ENCODE measurements around the gene GRID1. TPM values are rescaled to one million over a fixed set of nuclear protein-coding genes. Genes with fewer than 3 reads are reported as not detected.

The GRID1 gene
- total RNA-seq, 1 experiment from 2014 or later, result not detected

DNA sequence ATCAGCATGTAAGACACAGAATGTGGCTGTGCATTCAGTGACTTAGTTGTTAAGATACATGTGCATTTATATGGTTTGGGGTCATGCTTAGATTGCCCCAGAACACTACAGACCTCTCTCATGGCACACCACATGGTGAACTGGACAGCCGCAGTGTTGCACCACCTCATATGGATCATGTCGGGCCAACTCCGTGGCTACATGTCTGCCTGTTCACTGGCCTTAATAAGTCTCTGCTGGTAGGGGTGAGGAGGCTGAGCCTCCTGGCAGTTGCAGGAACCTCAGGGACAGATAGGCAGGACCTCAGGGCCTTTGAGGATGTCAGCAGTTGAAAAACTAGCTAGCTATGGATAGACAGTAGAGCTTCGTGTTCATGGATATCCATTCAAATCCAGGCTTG, 751.0 kb downstream of the GRID1 start:
- Histone ChIP-seq H4K20me1 (ENCODE audit: insufficient read depth) (no peaks in the 10 kb centered on the region), H2AFZ (no peak overlapping the region), H3K4me3 (no peak overlapping the region), H3K36me3 (ENCODE audit: low read depth) (no peaks in the 10 kb centered on the region), H3K27me3 (ENCODE audit: insufficient read depth, low read depth) (no peaks in the 10 kb centered on the region), H3K27ac (no peak overlapping the region), H3F3A (ENCODE audit: insufficient read depth, low read depth) (no peaks in the 10 kb centered on the region), H3K79me2 (ENCODE audit: low read depth) (no peaks in the 10 kb centered on the region), H3K9me3 (ENCODE audit: insufficient read depth, low read depth) (no peaks in the 10 kb centered on the region), H3K9me2 (ENCODE audit: insufficient read depth) (no peaks in the 10 kb centered on the region), H3K4me2 (no peak overlapping the region), H3K4me1 (replicated peaks; ENCODE audit: insufficient read depth) (no peaks in the 10 kb centered on the region)
- intact Hi-C loops (cut with micrococcal nuclease; ENCODE audit: unreplicated experiment), result no loop called here
- no peak for DNase-seq
- ChIA-PET CTCF (no interaction called here), POLR2A (ENCODE audit: unreplicated experiment) (no interaction called here)
- TF ChIP-seq, protein P1, sequence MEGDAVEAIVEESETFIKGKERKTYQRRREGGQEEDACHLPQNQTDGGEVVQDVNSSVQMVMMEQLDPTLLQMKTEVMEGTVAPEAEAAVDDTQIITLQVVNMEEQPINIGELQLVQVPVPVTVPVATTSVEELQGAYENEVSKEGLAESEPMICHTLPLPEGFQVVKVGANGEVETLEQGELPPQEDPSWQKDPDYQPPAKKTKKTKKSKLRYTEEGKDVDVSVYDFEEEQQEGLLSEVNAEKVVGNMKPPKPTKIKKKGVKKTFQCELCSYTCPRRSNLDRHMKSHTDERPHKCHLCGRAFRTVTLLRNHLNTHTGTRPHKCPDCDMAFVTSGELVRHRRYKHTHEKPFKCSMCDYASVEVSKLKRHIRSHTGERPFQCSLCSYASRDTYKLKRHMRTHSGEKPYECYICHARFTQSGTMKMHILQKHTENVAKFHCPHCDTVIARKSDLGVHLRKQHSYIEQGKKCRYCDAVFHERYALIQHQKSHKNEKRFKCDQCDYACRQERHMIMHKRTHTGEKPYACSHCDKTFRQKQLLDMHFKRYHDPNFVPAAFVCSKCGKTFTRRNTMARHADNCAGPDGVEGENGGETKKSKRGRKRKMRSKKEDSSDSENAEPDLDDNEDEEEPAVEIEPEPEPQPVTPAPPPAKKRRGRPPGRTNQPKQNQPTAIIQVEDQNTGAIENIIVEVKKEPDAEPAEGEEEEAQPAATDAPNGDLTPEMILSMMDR (conservative IDR thresholded peaks at IDR 0.05), result no peak
- no peak for TF ChIP-seq EZH2 (IDR thresholded peaks at IDR 0.05; ENCODE audit: low read depth)
- no TSS peak for BruUV-seq (replicated peaks)

DNA sequence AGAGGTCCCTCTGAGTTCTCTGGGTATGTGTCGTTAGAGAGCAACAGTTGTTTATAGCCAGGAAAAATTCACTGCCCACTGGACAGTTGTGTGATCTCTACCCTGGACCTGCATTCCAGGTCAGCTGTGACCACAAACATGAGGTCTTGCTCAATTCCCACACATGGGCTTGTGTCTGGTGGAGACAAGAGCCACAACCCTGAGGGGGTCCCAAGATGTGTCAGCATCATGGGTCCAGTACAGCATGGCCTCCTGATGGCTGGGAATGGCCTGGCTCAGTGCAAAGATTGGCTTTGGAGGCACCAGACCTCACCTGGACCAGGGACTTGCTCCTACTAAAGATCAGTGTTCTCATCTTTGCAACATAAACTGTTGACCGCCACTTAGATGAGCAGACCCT, 751.6 kb downstream of the GRID1 start:
- Histone ChIP-seq H3K27me3 (ENCODE audit: insufficient read depth, low read depth) (no peaks in the 10 kb centered on the region), H3K4me2 (no peak overlapping the region), H3K36me3 (ENCODE audit: low read depth) (no peaks in the 10 kb centered on the region), H4K20me1 (ENCODE audit: insufficient read depth) (no peaks in the 10 kb centered on the region), H3K79me2 (ENCODE audit: low read depth) (no peaks in the 10 kb centered on the region), H3F3A (ENCODE audit: insufficient read depth, low read depth) (no peaks in the 10 kb centered on the region), H3K4me3 (no peak overlapping the region), H2AFZ (no peak overlapping the region), H3K4me1 (replicated peaks; ENCODE audit: insufficient read depth) (no peaks in the 10 kb centered on the region), H3K27ac (no peak overlapping the region), H3K9me3 (ENCODE audit: insufficient read depth, low read depth) (no peaks in the 10 kb centered on the region), H3K9me2 (ENCODE audit: insufficient read depth) (no peaks in the 10 kb centered on the region)
- no TSS peak for BruUV-seq (replicated peaks)
- TF ChIP-seq, protein P1 (conservative IDR thresholded peaks at IDR 0.05), result no peak
- no peak for TF ChIP-seq EZH2 (IDR thresholded peaks at IDR 0.05; ENCODE audit: low read depth)
- ChIA-PET CTCF (no interaction called here), POLR2A (ENCODE audit: unreplicated experiment) (no interaction called here)
- no peak for DNase-seq
- intact Hi-C loops (cut with micrococcal nuclease; ENCODE audit: unreplicated experiment), result no loop called here

DNA sequence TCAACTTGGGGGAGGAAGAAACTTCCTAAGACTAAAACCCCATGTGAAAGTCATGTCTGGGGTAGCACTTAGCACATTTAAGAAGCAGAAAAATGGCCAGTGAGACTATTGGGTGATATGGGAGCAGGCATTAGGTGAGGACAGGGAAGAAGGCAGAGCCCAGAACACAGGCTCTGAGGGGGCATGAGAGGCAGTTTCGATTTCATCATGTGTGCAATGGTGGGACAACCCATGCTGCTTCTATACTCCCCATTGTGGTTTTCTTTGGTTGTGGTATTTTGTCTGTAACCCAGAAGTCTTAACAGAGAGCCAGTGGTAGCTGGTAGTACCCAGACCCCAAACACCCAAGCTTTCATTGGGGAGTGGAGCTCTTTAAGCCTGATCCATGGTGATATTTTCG, 752.0 kb downstream of the GRID1 start:
- H3K36me3 ChIP-seq (ENCODE audit: low read depth), result no peaks in the 10 kb centered on the region
- BruUV-seq (replicated peaks), result no TSS peak
- CTCF ChIA-PET, result no interaction called here

More for the DNA sequence above, 752.0 kb downstream of the GRID1 start:
- no peak for TF ChIP-seq EZH2 (IDR thresholded peaks at IDR 0.05; ENCODE audit: low read depth)
- TF ChIP-seq, protein P1 (conservative IDR thresholded peaks at IDR 0.05), result no peak
- H3K4me1 ChIP-seq (replicated peaks; ENCODE audit: insufficient read depth), result no peaks in the 10 kb centered on the region
- no peaks in the 10 kb centered on the region for H4K20me1 ChIP-seq (ENCODE audit: insufficient read depth)
- no peaks in the 10 kb centered on the region for H3K27me3 ChIP-seq (ENCODE audit: insufficient read depth, low read depth)
- H3K9me3 ChIP-seq (ENCODE audit: insufficient read depth, low read depth), result no peaks in the 10 kb centered on the region
- H3K4me2 ChIP-seq, result no peak overlapping the region
- no peaks in the 10 kb centered on the region for H3K79me2 ChIP-seq (ENCODE audit: low read depth)
- no peak overlapping the region for H3K4me3 ChIP-seq
- intact Hi-C loops (cut with micrococcal nuclease; ENCODE audit: unreplicated experiment), result no loop called here
- no peak overlapping the region for H2AFZ ChIP-seq
- no peak for DNase-seq
- POLR2A ChIA-PET (ENCODE audit: unreplicated experiment), result no interaction called here
- no peak overlapping the region for H3K27ac ChIP-seq
- no peaks in the 10 kb centered on the region for H3K9me2 ChIP-seq (ENCODE audit: insufficient read depth)
- H3F3A ChIP-seq (ENCODE audit: insufficient read depth, low read depth), result no peaks in the 10 kb centered on the region
